Sigmoid colon (tissue), 7 donors: ENCODE measurements around the gene BCORL1. TPM values are rescaled to one million over a fixed set of nuclear protein-coding genes. Genes with fewer than 3 reads are reported as not detected.

Experiments
- DNase-seq: peaks from one replicate; pipeline ENCODE4 v3.0.0-alpha.2; 2019
- H3K27ac ChIP-seq, 4 donors: fragments of 200-600 bp; sonication (generic); one replicate each; pipeline ENCODE4 v1.5.1; 2016 to 2019; ENCODE audit warnings: mild to moderate bottlenecking in 1 of 4
- H3K27me3 ChIP-seq, 3 donors: fragments of 200-600 bp; sonication (generic); one replicate each; pipeline ENCODE4 v1.5.1; 2019; ENCODE audit warnings: mild to moderate bottlenecking in 1 of 3
- H3K36me3 ChIP-seq, 4 donors: fragments of 200-600 bp; sonication (generic); one replicate each; pipeline ENCODE4 v1.5.1; 2016 to 2019
- H3K4me1 ChIP-seq, 4 donors: fragments of 200-600 bp; sonication (generic); one replicate each; pipeline ENCODE4 v1.5.1; 2017 to 2019
- H3K4me3 ChIP-seq, 4 donors: fragments of 200-600 bp; sonication (generic); one replicate each; pipeline ENCODE4 v1.5.1; 2017 to 2019; ENCODE audit warnings: mild to moderate bottlenecking in 2 of 4, moderate library complexity in 1 of 4
- H3K9me3 ChIP-seq, 4 donors: fragments of 200-600 bp in 3 of 4; sonication (generic) in 3 of 4; one replicate each; pipeline versions ENCODE4 v1.5.1 to v1.6.1; 2013 to 2019
- EP300 ChIP-seq, 4 donors: sonication (generic); formaldehyde crosslinking; IDR thresholded peaks; one replicate each; pipeline ENCODE4 v1.6.1; 2017; ENCODE audit warnings: antibody characterized with exemption in 4 of 4
- POLR2A ChIP-seq, 2 donors: fragments of 450-650 bp; IDR thresholded peaks; one replicate each; pipeline ENCODE4 v1.6.1; 2016; ENCODE audit warnings: antibody characterized with exemption in 2 of 2, mild to moderate bottlenecking in 2 of 2, moderate library complexity in 2 of 2
- POLR2AphosphoS5 ChIP-seq, 4 donors: sonication (generic); formaldehyde crosslinking; IDR thresholded peaks; one replicate each; pipeline ENCODE4 v1.6.1; 2017; ENCODE audit warnings: antibody characterized with exemption in 4 of 4
- WGBS, 2 donors: extraction: QIAGEN DNeasy Blood & Tissue Kit; methylation state at CpG; one replicate each; pipeline ENCODE4 v1.1.7; 2013; 5-methylcytosine and 5-hydroxymethylcytosine counted together
- intact Hi-C: fragments of 100-400 bp; cut with DNase I; formaldehyde crosslinking; loops from one replicate; pipeline ENCODE4 v1.15.1; 2023
- polyA plus RNA-seq, 3 donors: library from polyadenylated mRNA; stranded (reverse); fragments of 200-250 nt; gene quantifications; one replicate each; pipeline ENCODE4 v1.2.3, GENCODE V29; 2013
- total RNA-seq, 4 donors: library from RNA; depleted of rRNA; stranded (reverse); fragments of >200 nt; gene quantifications; one replicate each; pipeline ENCODE4 v1.1.0, GENCODE V29; 2016
- TF ChIP-seq, protein P1 (sequence below), 4 experiments: fragments of 450-650 bp in 3 of 4; fragments of 200-600 bp in 1 of 4; IDR thresholded peaks; one replicate each; pipeline ENCODE4 v1.5.1; 2016 to 2019; ENCODE audit warnings: antibody characterized with exemption in 4 of 4, mild to moderate bottlenecking in 3 of 4, moderate library complexity in 2 of 4
- donor health status: healthy with polysubstance abuse.
- donor health status: Bipolar disorder and iron deficiency.
- donor health status: healthy.

BCORL1 gene
- total and polyA plus RNA-seq, 7 donors: 1.2 to 5.8 (median 3.2) TPM

DNA sequence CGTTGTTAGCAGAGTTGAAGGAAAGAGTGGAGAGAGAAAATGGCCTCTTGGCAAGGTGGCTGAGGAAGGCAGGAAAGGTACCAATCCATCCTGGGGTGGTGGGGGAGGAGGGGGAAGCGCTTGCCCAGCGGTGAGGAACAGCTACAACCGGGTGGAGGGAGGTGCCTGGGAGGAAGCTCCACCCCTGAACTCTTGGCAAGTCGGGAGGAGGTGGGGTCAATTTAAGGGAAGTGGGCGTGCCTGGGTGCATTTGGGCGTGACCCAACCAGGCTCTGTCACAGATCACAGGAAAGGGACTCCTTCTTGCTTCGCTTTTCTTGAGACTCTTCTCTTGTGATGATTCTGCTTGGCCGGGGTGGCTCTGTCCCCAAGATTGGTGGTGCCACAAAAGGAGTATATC is 41.7 kb downstream of the BCORL1 start:
- intact Hi-C loops: no loop called here
- Histone ChIP-seq H3K4me1 (peaks cover 0 to 12% (median 6%) of the 10 kb centered on the region in 4 donors), H3K4me3 (no peak overlapping the region), H3K9me3 (no peaks in the 10 kb centered on the region), H3K27me3 (no peaks in the 10 kb centered on the region), H3K36me3 (peaks cover 3 to 54% (median 9%) of the 10 kb centered on the region in 4 donors), H3K27ac (no peak overlapping the region)
- 6 to 8% methylated on average over 9 of the region's 9 CpGs for WGBS, 2 donors
- peak; percentile 86 for DNase-seq
- TF ChIP-seq, protein P1, sequence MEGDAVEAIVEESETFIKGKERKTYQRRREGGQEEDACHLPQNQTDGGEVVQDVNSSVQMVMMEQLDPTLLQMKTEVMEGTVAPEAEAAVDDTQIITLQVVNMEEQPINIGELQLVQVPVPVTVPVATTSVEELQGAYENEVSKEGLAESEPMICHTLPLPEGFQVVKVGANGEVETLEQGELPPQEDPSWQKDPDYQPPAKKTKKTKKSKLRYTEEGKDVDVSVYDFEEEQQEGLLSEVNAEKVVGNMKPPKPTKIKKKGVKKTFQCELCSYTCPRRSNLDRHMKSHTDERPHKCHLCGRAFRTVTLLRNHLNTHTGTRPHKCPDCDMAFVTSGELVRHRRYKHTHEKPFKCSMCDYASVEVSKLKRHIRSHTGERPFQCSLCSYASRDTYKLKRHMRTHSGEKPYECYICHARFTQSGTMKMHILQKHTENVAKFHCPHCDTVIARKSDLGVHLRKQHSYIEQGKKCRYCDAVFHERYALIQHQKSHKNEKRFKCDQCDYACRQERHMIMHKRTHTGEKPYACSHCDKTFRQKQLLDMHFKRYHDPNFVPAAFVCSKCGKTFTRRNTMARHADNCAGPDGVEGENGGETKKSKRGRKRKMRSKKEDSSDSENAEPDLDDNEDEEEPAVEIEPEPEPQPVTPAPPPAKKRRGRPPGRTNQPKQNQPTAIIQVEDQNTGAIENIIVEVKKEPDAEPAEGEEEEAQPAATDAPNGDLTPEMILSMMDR (IDR thresholded peaks at IDR 0.05): no peak
- TF ChIP-seq POLR2AphosphoS5 (IDR thresholded peaks at IDR 0.05) (no peak), POLR2A (IDR thresholded peaks at IDR 0.05) (no peak), EP300 (IDR thresholded peaks at IDR 0.05) (no peak)

DNA sequence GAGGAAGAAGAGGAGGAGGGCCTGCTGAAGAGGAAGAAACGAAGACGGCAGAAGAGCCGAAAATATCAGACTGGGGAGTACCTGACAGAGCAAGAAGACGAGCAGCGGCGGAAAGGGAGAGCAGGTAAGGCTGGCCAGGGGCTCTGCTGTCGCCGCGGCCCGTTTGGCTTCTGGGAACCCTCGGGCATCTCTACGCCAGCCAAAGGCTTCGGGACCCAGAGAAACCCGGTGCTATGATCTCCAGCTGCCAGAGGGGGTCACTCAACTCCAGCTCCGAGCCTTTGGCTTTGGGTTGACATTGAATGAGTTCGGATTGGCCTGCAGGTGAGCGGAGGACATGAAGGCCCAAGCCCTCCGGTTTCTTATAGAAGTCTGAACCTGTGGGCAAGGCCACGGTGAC is 42.8 kb downstream of the BCORL1 start:
- WGBS, 2 donors: 91 to 95% methylated on average over 19 of the region's 19 CpGs
- peaks cover 3 to 62% (median 10%) of the 10 kb centered on the region in 4 donors for H3K36me3 ChIP-seq
- intact Hi-C loops: loop anchor here (5.0 kb wide), 1 partner anchor 43 kb away; the partner anchor contains the start of gene BCORL1
- no peaks in the 10 kb centered on the region for H3K27me3 ChIP-seq
- no peak overlapping the region for H3K4me3 ChIP-seq
- TF ChIP-seq POLR2A (IDR thresholded peaks at IDR 0.05) (no peak), EP300 (IDR thresholded peaks at IDR 0.05) (no peak), POLR2AphosphoS5 (IDR thresholded peaks at IDR 0.05) (no peak)
- TF ChIP-seq, protein P1 (IDR thresholded peaks at IDR 0.05): no peak
- DNase-seq: no peak
- no peaks in the 10 kb centered on the region for H3K9me3 ChIP-seq
- H3K4me1 ChIP-seq: peaks cover 0 to 6% (median 3%) of the 10 kb centered on the region in 4 donors
- H3K27ac ChIP-seq: no peak overlapping the region

DNA sequence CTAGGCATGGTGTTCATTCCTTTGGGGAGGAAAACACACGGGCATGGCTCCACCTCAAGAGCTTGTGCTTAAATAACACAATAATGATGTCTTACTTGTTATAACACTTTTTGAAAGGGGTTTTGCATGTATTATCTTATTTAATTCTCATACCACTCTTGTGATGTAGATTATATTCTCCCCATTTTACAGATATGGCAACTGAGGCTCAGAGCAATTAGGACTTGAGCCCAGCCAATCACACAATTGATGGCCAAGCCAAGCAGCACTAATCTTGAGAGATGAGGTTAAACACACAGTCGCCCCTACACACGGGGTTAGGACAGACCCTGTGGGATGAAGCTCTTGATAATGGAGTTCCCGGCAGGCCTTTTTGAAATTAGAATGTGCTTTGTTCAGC is 45.1 kb downstream of the BCORL1 start:
- TF ChIP-seq, protein P1 (IDR thresholded peaks at IDR 0.05): no peak
- TF ChIP-seq EP300 (IDR thresholded peaks at IDR 0.05) (no peak), POLR2AphosphoS5 (IDR thresholded peaks at IDR 0.05) (no peak), POLR2A (IDR thresholded peaks at IDR 0.05) (no peak)
- no peak for DNase-seq
- no peaks in the 10 kb centered on the region for H3K27me3 ChIP-seq
- intact Hi-C loops: loop anchor here (5.0 kb wide), 1 partner anchor 45 kb away; the partner anchor contains the start of gene BCORL1
- no peaks in the 10 kb centered on the region for H3K9me3 ChIP-seq
- no peak overlapping the region for H3K4me3 ChIP-seq
- H3K36me3 ChIP-seq: peaks cover 3 to 59% (median 9%) of the 10 kb centered on the region in 4 donors
- peaks cover 0 to 6% (median 3%) of the 10 kb centered on the region in 4 donors for H3K4me1 ChIP-seq
- no peak overlapping the region for H3K27ac ChIP-seq
- WGBS, 2 donors: 93% methylated on average over 4 of the region's 4 CpGs

DNA sequence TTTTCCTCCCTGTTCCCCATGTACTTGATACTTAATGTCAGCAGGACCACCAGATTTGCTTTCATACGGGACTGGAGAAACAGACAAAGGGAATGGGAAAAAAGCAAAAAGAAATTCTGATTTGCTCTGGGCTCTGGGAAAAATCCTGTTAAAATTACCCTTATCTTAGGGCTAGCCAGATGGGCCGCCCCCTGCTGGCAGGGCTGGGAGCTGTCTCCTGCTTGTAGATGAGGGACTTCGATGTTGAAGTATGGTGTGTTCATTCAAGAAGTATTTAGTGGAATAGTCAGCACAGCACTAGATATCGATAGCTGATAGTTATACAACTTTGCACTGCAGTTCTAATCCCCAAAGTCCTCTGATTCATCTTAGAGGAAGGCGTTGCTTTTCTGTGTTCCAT is 45.8 kb downstream of the BCORL1 start:
- Histone ChIP-seq H3K4me1 (peaks cover 0 to 6% (median 3%) of the 10 kb centered on the region in 4 donors), H3K9me3 (no peaks in the 10 kb centered on the region), H3K4me3 (no peak overlapping the region), H3K27ac (no peak overlapping the region), H3K36me3 (peaks cover 3 to 55% (median 6%) of the 10 kb centered on the region in 4 donors), H3K27me3 (no peaks in the 10 kb centered on the region)
- intact Hi-C loops: loop anchor here (2.0 to 5.0 kb wide), 2 partner anchors 46 to 101 kb away; partner anchors contain the start of gene BCORL1
- DNase-seq: no peak
- WGBS, 2 donors: 32 to 60% methylated on average over 5 of the region's 5 CpGs
- TF ChIP-seq, protein P1 (IDR thresholded peaks at IDR 0.05): peak; percentile 27 to 62 (median 39)
- TF ChIP-seq EP300 (IDR thresholded peaks at IDR 0.05) (no peak), POLR2AphosphoS5 (IDR thresholded peaks at IDR 0.05) (no peak)

DNA sequence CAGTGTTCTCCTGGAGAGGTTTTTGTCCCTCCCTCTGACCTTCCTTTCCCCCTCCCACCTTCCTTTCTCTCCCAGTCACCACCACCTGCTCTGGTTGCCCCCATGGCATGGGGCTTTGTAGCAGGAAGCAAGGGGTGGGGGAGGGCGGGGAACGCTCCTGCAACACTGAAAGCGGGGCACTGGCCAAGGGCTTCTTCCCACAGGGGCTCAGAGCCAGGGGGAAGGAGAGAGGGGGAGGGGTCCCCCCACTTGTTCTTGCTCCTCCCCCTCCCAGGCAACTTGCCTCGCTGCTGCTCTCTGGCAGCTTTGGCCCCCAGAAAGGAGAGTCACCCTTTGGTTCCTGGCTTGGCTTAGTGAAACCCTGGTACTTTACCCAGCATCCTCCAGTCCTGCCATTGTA is 48.4 kb downstream of the BCORL1 start:
- Histone ChIP-seq H3K4me1 (no peaks in the 10 kb centered on the region), H3K9me3 (no peaks in the 10 kb centered on the region), H3K36me3 (peaks cover 1 to 59% (median 6%) of the 10 kb centered on the region in 4 donors), H3K27me3 (no peaks in the 10 kb centered on the region), H3K27ac (no peak overlapping the region), H3K4me3 (no peak overlapping the region)
- TF ChIP-seq, protein P1 (IDR thresholded peaks at IDR 0.05): no peak
- TF ChIP-seq POLR2A (IDR thresholded peaks at IDR 0.05) (no peak), EP300 (IDR thresholded peaks at IDR 0.05) (no peak), POLR2AphosphoS5 (IDR thresholded peaks at IDR 0.05) (no peak)
- WGBS, 2 donors: 75 to 91% methylated on average over 4 of the region's 4 CpGs
- intact Hi-C loops: no loop called here
- no peak for DNase-seq
